HG03095 (cell line): ENCODE measurements around the gene GDPD3.

Experiments used
- ATAC-seq: cut with Tn5 transposase; IDR thresholded peaks from one replicate; pipeline ENCODE4 v1.9.1; 2021; ENCODE audit warnings: moderate library complexity; ENCODE audit not compliant: unreplicated experiment

Gene GDPD3, protein sequence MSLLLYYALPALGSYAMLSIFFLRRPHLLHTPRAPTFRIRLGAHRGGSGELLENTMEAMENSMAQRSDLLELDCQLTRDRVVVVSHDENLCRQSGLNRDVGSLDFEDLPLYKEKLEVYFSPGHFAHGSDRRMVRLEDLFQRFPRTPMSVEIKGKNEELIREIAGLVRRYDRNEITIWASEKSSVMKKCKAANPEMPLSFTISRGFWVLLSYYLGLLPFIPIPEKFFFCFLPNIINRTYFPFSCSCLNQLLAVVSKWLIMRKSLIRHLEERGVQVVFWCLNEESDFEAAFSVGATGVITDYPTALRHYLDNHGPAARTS

DNA sequence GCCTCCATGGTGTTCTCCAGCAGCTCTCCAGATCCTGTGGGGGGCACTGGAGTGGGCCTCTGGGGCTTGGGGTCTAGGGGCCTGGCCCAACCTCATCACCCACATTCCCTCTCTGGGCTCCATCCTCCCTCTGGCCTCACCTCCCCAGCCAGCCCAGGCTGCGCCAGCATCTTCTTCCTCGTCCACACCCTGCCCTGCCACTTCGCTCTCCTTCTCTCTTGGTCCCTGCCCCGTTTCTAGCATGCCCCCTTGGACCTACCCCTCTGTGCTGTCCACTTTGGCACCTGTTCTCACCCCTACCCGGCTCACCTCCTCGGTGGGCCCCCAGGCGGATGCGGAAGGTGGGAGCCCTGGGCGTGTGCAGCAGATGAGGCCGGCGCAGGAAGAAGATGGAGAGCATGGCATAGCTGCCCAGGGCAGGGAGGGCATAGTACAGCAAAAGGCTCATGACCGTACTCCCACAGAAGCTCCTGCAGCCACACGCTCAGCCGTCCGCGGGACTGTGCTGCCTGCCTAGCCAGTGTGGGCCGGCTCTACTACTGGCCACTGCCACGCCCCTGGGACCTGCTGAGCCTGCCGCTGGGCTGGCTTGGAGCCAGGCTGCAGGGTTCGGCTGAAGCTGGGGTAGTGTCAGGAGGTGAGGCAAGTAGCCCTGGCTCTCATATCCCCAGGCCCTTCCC is at the start of gene GDPD3:
Gene GDPD3 (minus strand): TSS at position 507 of the 680 bp plus-strand sequence. CDS start 59 bp downstream, at position 448.
- no peak for ATAC-seq

DNA sequence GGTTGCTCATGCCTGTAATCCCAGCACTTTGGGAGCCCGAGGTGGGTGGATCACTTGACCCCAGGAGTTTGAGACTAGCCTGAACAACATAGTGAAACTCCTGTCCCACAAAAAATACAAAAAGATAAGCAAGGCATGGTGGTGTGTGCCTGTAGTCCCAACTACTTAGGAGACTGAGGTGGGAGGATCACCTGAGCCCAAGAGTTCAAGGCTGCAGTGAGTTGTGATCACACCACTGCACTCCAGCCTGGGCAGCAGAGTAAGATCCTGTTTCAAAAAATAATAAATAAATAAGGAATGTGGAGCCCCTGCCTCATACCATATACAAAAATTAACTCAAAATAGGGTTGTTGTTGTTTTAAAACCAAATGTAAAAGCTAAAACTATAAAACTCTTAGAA is 43.9 kb upstream of the GDPD3 start:
- no peak for ATAC-seq

DNA sequence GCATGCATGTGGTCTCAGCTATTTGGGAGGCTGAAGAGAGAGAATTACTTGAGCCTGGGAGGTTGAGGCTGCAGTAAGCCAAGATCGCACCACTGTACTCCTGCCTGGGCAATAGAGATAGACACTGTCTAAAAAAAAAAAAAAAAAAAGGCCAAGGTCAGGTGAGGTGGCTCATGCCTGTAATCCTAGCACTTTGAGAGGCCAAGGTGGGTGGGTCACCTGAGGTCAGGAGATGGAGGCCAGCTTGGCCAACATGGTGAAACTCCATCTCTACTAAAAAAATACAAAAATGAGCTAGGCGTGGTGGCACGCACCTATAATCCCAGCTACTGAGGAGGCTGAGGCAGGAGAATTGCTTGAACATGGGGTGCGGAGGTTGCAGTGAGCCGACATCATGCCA is 41.9 kb upstream of the GDPD3 start:
- no peak for ATAC-seq

DNA sequence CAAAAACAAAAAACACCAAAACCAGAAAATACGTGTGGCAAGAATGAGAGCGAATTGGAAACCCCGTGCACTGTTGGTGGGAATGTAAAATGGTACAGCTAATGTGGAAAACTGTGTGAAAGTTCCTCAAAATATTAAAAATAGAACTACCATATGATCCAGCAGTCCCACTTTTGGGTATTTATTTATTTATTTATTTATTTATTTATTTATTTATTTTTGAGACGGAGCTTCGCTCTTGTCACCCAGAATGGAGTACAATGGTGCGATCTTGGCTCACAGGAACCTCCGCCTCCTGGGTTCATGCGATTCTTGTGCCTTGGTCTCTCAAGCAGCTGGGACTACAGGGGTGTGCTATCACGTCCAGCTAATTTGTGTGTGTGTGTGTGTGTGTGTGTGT is 39.2 kb upstream of the GDPD3 start:
- no peak for ATAC-seq

DNA sequence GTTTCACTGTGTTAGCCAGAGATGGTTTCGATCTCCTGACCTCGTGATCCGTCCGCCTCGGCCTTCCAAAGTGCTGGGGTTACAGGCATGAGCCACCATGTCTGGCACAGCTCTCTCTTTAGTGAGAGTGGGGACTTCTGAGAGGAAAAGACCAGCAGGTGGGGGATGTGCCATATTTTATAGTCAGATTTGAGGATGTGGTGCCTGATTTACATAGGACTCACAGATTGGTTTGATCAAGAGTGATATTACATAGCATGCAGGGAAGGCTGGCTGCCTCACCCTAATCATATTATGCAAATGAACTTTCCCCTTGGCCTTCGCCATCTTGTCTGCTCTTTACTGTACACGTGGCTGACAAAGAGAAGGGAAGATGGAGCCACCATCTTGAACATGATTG is 37.8 kb upstream of the GDPD3 start:
- no peak for ATAC-seq

DNA sequence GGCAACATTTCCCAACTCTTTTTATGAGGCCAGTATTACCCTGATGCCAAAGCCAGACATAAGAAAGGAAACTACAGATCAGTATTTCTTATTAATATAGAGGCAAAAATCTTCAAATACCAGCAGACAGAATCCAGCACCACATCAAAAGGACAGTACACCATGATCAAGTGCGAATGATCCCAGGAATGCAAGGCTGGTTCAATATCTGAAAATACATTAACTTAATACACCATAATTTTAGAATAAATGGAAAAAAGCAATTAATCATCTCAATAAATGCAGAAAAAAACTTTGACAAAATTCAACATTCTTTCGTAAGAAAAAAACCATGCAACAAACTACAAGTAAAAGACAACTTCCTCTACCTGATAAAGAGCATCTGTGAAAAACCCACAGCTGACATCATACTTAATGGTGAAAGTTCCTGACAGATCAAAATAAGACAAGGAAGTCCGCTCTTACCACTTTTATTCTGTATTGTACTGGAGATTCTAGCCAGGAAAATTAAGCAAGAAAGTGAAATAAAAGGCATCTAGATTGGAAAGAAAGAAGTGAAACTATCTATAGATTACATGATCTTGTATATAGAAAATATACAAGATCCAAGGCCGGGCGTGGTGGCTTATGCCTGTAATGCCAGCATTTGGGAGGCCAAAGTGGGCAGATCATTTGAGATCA is 36.1 kb upstream of the GDPD3 start:
- no peak for ATAC-seq

DNA sequence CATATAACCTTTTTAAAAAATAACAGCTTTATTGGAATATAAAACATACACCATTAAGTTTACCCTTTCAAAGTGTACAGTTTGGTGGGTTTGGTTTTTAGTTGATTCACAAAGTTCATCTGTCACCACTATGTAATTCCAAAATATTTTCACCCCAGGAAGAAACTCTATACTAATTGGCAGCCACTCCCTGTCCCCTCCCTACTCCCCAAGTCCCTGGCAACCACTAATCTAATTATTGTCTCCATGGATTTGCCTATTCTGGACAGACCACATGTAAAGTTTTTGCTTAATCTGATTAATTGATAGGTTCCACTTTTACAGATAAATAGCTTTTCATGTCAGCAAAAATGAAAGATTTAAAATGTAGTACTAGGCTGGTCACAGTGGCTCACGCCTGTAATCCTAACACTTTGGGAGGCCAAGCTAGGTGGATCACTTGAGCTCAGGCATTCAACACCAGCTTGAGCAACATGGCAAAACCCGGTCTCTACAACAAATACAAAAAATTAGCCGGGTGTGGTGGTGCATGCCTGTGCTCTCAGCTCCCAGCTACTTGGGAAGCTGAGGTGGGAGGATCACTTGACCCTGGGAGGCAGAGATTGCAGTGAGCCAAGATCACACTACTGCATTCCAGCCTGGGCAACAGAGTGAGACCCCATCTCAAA is 34.6 kb upstream of the GDPD3 start:
- no peak for ATAC-seq

DNA sequence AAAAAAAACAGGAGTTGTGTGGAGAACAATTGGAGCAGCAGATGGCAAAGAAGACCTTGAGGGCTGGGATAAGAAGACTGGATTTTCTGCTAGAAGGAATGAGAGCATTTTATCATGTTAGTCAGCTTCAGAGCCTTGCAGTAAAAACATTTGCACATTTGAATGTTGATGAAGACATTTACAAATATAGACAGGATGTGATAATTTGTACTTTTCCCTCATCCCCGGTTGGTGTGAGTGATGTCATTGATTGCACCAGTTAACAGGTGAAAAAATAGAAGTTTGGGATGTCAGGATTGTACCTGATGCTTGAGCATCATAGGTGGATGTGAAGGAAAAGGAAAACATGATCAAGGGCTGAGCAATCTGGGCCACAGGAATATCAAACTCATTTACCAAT is 32.3 kb upstream of the GDPD3 start:
- no peak for ATAC-seq

DNA sequence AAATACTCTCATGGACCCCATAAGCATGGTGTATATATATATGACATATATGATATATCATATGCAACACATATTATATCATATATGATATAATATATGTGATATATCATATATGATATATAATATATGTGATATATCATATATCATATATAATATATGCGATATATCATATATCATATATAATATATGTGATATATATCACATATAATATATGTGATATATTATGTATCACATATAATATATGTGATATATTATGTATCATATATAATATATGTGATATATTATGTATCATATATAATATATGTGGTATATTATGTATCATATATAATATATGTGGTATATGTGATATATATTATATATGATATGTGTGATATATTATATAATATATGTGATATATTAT is 31.6 kb upstream of the GDPD3 start:
- ATAC-seq = no peak

DNA sequence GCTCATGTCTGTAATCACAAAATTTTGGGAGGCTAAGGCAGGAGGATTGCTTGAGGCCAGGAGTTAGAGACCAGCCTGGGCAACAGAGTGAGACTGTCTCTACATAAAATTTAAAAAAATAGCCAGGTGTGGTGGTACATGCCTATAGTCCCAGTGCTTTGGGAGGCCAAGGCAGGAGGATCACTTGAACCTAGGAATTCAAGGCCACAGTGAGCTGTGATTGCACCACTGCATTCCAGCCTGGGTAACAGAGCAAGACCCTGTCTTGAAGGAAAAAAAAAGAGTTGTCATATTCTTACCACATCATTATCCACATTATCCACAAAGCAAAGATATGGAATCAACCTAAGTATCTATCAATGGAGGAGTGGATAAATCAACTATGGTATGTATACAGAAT is 30.7 kb upstream of the GDPD3 start:
- ATAC-seq = no peak

DNA sequence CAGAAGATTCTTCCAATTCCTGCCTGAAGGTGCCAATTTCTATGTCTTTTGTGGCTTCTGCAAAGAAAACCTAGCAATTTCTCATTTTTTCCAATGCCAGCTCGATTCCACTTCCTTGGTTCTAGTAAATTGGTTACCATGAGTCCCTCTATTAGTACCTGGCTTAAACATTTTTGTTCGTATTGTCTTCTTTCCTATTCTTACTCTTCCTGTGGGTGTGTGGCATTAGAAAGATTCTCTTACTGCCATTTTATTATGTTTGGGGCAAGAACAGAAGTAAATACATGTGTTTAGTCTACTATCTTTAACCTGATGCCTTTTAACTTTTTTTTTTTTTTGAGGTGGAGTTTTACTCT is 30.0 kb upstream of the GDPD3 start:
- no peak for ATAC-seq

DNA sequence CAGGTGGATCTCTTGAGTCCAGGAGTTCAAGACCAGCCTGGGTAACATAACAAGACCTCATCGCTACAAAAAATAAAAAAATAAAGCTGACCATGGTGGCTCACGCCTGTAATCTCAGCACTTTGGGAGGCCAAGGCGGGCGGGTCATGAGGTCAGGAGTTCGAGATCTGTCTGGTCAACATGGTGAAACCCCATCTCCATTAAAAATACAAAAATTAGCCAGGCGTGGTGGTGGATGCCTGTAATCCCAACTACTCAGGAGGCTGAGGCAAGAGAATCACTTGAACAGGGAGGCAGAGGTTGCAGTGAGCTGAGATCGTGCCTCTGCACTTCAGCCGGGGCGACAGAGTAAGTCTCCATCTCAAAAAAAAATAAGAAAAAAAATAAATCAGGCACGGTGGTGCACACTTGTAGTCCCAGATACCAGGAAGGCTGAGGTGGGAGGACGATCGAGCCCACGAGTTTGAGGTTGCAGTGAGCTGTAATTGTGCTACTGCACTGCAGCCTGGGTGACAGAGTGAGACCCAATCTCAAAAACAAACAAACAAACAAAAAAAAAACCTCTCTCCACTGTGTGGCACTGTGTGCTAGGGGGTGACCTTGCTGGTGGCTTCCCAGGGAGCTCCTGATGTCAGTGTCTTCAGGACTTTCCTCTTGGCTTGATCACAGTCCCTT is 29.5 kb upstream of the GDPD3 start:
- no peak for ATAC-seq

DNA sequence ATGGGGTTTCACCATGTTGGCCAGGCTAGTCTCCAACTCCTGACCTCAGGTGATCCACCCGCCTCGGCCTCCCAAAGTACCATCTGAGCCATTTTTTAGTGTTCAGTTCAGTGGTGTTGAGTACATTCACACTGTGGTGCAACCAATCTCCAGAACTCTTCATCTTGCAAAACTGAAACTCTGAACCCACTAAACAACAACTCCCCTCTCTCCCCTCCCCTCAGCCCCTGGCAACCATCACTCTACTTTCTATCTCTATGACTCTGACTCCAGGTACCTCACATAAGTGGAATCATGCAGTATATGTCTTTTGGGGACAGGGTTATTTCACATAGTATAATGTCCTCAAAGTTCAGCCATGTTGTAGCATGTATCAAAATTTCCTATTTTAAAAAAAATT is 28.4 kb upstream of the GDPD3 start:
- no peak for ATAC-seq

DNA sequence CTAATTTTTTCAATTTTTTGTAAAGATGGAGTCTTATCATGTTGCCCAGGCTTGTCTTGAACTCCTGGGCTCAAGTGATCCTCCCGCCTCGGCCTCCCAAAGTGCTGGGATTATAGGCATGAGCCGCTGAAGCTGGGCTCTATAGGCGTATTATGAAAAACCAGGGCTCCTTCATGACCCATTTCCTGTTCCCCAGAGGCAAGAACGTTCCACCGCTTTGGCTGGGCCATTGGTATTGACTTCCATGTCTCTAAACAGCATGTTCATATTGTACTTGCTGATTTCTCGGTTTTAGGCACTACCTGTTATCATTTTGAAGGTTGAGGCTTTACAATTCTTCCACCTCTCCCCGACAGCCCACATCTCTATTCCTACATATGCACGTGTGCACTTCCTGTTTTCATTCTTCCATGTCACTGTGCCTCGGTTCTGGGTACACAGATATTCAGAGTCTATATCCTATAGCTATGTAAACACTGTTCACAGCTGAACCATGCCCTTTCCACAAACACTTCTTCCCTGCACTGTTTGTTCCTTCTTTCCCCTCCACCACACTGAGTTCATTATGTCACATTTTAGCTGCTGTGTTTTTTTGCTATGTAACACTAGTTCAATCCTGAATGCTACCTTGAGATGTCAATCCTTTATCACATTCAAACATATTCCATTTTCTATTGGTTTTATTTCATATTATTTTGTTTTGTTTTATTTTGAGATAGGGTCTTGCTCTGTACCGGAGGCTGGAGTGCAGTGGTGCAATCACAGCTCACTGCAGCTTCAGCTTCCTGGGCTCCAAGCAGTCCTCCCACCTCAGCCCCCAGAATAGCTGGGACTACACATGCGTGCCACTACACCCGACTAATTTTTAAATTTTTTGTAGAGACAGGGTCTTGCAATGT is 26.5 kb upstream of the GDPD3 start:
- no peak for ATAC-seq

DNA sequence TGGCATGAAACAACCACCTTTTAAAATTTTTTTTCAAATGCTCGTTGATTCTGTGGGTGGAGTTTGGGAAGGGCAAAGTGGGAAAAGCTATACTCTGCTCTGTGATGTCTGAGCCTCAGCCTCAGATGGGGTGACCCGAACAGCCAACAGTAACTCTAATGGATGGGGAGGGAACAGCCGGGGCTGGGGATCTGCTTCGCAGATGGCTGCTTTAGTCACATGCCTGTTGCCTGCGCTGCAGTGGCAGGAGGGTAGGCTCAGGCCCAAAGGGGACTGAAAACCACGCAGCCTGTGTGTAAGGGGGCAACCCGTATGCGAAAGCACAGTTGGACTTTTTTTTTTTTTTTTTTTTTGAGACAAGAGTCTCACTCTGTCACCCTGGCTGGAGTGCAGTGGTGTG is 24.6 kb upstream of the GDPD3 start:
- no peak for ATAC-seq

DNA sequence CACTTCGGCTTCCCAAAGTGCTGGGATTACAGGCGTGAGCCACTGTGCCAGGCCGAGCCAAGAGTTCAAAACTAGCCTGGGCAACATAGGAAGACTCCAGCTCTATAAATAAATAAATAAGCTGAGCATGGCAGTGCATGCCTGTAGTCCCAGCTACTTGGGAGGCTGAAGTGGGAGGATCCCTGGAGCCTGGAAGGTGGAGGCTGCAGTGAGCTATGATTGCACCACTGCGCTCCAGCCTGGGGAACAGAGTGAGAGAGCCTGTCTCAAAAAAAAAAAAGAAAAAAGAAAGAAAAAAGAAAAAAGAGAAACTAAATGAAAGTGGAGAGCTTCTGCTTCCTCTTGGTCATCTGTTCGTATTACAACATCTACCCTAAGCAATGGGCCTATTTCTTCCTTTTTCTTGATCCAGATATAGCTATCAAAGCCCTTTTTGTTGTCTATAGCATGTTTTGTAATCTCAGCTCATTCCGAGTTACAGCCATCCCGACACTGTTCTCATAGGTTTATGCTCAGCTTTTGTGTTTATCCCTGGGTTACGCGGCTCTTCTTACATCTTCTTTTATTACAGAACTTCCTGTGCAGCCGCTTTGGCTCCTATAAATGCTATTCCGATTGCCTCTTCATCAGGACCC is 23.8 kb upstream of the GDPD3 start:
- ATAC-seq = no peak

DNA sequence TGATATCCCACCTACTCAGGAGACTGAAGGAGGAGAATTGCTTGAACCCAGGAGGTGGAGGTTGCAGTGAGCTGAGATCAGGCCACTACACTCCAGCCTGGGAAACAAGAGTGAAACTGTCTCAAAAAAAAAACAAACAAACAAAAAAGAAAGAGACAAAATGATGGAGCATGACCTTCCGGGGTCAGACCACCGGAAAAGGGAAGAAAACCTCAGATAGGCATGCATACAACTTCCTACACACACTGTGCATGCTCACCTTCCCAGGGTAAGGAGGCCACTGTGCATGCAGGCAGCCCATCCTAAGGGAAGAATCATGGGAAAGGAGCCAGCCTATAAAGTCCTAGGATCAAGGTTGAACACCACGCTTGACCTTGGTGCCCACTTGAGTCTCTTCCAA is 19.3 kb upstream of the GDPD3 start:
- ATAC-seq = no peak

DNA sequence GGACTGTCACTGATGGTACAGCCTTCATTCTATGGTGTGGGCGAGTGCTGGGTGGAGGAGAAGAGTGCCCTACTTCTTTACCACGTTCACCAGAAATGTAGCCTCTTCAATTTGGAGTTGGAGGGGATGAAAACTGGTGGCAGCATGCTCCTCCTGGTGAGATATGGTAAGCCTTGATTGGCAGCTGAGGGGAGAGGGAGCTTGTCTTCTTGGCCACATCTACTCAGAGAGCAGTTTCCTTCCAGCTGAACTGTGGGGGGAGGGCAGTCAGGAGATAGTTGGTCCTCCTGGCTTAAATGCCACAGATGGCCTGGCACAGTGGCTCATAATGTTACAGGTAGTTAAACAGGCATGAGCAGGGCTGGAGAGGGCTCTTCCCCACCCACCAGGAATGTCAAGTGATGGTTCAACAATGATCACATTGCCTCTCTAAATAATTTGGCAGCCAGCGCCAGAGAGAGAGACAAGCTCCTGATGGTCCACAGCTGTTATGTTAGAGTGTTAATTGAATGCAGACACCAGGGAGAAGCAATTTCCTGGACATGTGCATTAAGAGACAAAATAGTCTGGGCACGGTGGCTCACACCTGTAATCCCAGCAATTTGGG is 18.6 kb upstream of the GDPD3 start:
- no peak for ATAC-seq

DNA sequence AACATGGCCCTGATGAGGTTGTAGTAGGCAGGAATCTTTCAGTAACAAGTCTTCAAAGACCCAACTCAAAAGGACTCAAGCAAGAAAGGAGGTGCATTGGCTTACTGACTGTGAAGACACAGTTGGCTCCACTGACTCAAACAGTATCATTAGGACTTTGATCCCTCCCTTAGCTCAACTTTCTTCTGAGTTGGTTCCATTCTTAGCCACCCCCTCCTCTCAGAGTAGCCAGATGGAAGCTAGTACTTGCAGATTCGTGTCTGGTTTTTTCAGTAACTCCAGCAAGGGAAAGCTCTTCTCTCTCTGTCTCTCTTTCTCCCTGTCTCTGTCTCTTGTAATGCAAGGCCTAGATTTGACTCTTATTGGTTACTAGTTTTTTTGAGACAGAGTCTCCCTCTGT is 14.7 kb upstream of the GDPD3 start:
- no peak for ATAC-seq
